ENCODE results near the gene PPM1F.

PPM1F gene

DNA sequence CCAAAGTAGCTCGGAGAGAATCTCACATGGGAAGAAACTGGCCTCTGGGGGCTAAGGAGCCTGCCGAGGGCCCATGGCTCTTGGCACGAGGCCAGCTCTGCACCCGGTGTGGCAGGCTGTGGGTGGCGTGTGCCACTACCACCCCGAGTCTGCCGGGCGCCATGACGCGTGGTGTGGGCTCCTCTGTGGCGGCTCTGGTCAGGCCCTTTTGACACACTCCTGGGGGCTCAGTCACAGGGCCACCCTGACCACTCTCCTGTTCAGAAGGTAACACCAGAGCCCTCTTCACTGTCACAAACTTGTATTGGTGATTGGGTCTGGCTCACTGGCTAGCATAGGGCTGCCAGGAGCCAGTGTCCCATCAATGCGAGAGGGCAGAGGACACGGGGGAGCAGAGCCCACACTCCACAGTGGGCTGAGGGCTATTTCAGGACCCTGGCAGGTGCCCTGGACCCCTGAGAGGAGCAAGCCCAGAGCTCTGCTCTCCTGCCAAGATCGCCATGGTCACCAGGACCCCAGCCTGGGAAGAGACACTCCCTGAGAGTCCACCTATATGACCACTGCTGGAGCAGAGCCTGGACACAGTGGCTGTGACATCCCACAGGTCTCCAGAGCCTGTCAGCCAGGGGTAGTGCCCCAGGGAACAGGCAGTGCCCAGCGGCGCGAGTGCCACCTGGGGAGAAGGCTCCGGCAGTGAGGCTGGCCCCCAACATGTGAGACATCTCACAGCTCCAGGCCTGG, 8.6 kb upstream of the PPM1F start:
- DNase-seq: no peak
- TF ChIP-seq GATA1 (IDR thresholded peaks at IDR 0.05; ENCODE audit: low read depth, low read length) (no peak), POLR2A (IDR thresholded peaks at IDR 0.05; ENCODE audit: low read length) (no peak)

- no peak for DNase-seq
- TF ChIP-seq GATA1 (IDR thresholded peaks at IDR 0.05; ENCODE audit: low read depth, low read length): no peak
- no peak for TF ChIP-seq POLR2A (IDR thresholded peaks at IDR 0.05; ENCODE audit: low read length)
Measured at GRCh38 chr22:21960200-21961126, 7.8 kb upstream of the PPM1F start.

GRCh38 chr22:21959274-21960074, 6.8 kb upstream of the PPM1F start:
- TF ChIP-seq GATA1 (IDR thresholded peaks at IDR 0.05; ENCODE audit: low read depth, low read length): no peak
- TF ChIP-seq POLR2A (IDR thresholded peaks at IDR 0.05; ENCODE audit: low read length): no peak
- DNase-seq: no peak

DNA sequence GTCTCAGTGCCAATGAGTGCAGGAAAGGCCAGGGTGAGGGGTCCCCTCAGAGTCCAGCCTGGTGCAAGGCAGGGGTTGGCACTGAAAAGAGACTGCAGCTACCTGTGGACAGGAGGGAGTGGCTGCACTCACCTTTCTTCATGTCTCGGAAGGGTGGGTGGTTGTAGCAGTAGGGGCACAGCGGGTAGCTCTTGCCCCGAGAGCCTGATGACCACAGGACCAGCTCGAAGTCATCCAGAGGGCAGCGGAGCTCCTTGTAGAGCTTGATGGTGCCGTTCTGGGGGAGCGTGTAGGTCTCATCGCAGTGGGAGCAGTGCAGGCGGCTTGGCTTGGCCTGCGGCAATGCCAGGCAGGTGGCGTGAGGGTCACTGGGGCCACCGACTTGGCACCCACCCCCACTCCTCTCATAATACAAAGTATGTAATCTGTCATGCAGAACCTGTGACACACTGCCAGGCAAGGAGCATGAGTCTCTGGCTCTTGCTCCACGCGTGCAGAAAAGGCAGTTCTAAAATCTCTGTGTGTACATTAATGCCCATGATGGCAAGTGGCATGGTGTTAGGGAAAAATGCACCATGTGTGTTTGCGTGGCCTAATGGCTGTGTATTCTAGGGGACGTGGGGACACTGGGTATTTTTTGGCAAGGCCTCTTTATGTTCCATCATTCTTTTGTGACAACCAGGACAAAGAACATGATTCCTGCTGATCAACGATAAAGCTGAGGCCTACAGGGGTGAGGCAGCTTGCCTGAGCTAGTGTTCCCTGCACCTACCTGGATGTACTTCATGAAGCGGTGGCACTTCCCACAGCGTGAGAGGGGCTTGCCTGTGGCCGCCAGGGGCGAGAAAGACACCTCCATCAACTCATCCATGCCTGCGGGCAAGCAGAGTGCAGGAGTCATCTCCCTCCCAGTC, 6.0 kb upstream of the PPM1F start:
- no peak for DNase-seq
- TF ChIP-seq GATA1 (IDR thresholded peaks at IDR 0.05; ENCODE audit: low read depth, low read length) (no peak), POLR2A (IDR thresholded peaks at IDR 0.05; ENCODE audit: low read length) (no peak)

DNA sequence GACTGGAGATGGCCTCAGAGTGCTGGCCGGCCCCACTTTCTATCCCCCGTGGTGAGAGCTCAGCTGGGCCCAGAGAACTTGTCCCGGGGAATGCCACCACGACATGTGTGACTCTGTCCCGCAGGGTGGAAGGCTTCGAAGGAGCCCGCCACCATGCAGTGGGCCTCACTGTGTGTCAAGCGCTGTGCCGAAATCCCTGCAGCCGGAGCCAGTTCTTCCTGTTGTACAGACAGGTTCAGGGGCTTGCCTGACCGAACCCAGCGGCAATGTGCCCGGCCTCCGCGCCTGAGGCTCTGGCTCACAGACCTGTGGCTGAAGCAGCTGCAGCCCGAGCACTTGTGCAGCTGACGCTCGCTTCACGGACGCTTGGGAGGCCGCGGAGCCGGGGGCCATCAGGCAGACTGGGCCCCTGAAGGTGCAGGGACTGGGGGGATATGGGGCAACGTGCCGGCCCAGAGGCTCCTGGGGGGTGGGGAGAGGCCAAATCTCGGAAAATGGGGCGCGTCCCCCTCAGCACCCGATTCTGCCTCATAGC, 650 bp downstream of the PPM1F start:
- TF ChIP-seq POLR2A (IDR thresholded peaks at IDR 0.05; ENCODE audit: low read length) (no peak), GATA1 (IDR thresholded peaks at IDR 0.05; ENCODE audit: low read depth, low read length) (no peak)
- peak; percentile 39 to 43 for DNase-seq

GRCh38 chr22:21951062-21951461, 1.6 kb downstream of the PPM1F start:
- TF ChIP-seq POLR2A (IDR thresholded peaks at IDR 0.05; ENCODE audit: low read length): no peak
- TF ChIP-seq GATA1 (IDR thresholded peaks at IDR 0.05; ENCODE audit: low read depth, low read length): no peak
- DNase-seq: no peak

DNA sequence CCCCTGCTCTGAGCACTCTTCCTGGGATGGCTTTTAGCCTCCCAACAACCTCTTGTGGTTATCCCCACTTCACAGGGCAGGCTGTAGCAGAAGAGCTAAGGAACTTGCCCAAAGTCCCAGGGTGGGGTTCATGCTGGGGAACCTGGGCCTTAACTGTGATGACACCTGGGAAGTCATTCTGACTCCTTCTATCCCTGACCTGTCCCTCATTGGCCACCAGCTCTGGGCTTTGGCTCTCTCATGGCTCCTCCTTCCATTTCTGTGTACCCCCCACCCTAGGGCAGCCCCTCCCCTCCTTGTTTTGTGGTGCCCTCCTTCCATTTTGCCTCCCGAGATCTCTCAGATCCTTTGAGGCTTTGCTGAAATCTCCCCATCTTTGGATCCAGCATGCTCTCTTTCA, 2.7 kb downstream of the PPM1F start:
- DNase-seq: no peak
- TF ChIP-seq POLR2A (IDR thresholded peaks at IDR 0.05; ENCODE audit: low read length): no peak
- no peak for TF ChIP-seq GATA1 (IDR thresholded peaks at IDR 0.05; ENCODE audit: low read depth, low read length)

DNA sequence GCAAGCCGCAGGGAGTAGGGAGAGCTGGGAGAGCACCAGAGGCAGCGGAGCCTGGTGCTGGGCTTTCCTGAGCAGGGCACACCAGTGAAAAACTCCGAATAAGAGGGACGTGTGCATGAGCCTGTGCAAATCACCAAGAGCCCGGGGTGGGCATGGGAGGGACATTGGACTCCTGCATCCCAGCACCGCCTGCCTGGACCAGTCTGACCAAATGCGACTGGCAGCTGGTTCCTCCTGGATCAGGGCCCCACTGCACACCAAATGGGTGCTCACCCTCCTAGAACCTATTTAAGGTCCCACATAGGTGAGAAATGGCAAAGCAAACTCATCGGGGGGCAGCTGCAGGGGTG, 3.1 kb downstream of the PPM1F start:
- TF ChIP-seq GATA1 (IDR thresholded peaks at IDR 0.05; ENCODE audit: low read depth, low read length): no peak
- TF ChIP-seq POLR2A (IDR thresholded peaks at IDR 0.05; ENCODE audit: low read length): no peak
- DNase-seq: no peak

DNA sequence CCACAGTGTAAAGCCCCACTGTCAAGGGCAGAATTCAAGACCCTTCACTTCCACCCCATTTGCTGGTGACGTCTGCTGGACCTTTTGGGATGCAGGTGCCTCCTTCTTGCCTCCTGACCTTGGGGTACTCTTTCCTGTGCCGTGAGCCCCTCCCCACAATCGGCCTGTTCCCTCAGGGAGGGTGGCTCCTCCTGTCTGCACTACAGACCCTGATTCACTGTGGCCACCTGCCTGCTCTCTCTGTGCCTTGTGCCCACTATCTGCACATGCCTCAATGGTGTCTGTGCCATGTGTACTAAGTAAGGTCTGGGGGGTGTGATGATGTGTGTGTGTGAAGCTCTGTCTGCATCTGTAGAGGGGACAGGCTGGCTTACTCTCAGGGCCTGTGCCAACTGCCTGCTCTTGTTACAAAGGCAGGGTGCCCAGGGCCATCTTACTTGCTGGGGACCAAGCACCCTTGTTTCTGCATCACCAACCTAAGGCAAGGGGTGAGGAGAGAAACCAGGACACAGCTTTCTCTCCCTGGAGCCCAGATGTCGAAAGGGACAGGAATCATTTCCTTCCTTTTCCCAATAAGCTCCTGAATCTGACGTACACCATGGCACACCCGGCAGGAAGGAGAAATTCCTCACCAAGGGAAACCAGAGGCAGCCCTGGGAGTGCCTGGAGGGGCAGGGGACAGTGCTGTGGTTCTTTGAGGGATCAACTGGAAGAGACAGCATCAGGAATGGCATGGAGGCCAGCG, 3.7 kb downstream of the PPM1F start:
- DNase-seq: no peak
- TF ChIP-seq POLR2A (IDR thresholded peaks at IDR 0.05; ENCODE audit: low read length) (no peak), GATA1 (IDR thresholded peaks at IDR 0.05; ENCODE audit: low read depth, low read length) (no peak)

DNA sequence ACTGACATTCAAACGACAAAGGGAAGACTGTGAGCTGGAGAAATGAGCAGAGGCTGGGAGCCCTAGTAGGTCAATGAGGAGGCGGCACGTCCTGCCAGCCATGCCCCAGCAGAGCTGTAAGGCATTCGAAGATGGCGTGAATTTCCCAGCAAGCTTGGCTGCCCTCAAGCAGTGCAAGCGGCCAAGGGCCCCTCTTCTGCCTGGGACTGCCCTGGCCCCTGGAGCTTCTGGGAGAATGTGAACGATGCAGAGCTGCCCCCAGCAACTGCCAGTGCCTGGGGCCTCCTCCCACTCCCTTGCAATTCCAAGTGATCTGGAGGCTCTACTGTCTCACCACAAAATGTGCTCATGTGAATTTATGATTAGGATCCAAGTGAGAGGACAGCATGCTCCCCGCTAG, 4.3 kb downstream of the PPM1F start:
- TF ChIP-seq GATA1 (IDR thresholded peaks at IDR 0.05; ENCODE audit: low read depth, low read length) (no peak), POLR2A (IDR thresholded peaks at IDR 0.05; ENCODE audit: low read length) (no peak)
- no peak for DNase-seq

- TF ChIP-seq GATA1 (IDR thresholded peaks at IDR 0.05; ENCODE audit: low read depth, low read length) (peak; percentile 72), POLR2A (IDR thresholded peaks at IDR 0.05; ENCODE audit: low read length) (no peak)
Measured at GRCh38 chr22:21947040-21948014, 5.3 kb downstream of the PPM1F start.

More at GRCh38 chr22:21947040-21948014, 5.3 kb downstream of the PPM1F start:
- peak; percentile 62 to 82 for DNase-seq
